Measurements from ENCODE around the gene ASB15. TPM values are rescaled to one million over a fixed set of nuclear protein-coding genes. Genes with fewer than 3 reads are reported as not detected.

Gene ASB15
- total and polyA plus RNA-seq, 2 donors (not counting 3 experiments of a cell fraction or from before 2014, with no cell fraction given): not detected

GRCh38 chr7:123649964-123650363 is 48.3 kb downstream of the ASB15 start:
- Histone ChIP-seq H3K36me3 (ENCODE audit: control insufficient read depth in 2 of 2, extremely low read depth in 1 of 2, insufficient read depth in 2 of 2, low read length in 2 of 2) (no peaks in the 10 kb centered on the region), H3K27ac (ENCODE audit: insufficient read depth, low read depth, low read length) (no peak overlapping the region), H3K9ac (replicated peaks; ENCODE audit: extremely low read depth, insufficient read depth, low read length) (no peak overlapping the region), H3K9me1 (replicated peaks; ENCODE audit: control insufficient read depth, extremely low read depth, insufficient read depth, low read length) (no peaks in the 10 kb centered on the region), H3K4me2 (ENCODE audit: insufficient read depth, low read length) (peak overlapping the region; percentile 44), H3K79me2 (ENCODE audit: control insufficient read depth, insufficient read depth, low read length) (no peaks in the 10 kb centered on the region), H3K27me3 (ENCODE audit: control insufficient read depth in 2 of 2, insufficient read depth in 2 of 2, low read length in 2 of 2) (no peaks in the 10 kb centered on the region), H3K4me1 (ENCODE audit: control insufficient read depth, extremely low read depth, insufficient read depth, low read length) (peaks cover 11% of the 10 kb centered on the region), H3K9me3 (replicated peaks; ENCODE audit: control insufficient read depth, insufficient read depth, low read length) (no peaks in the 10 kb centered on the region), H2AFZ (ENCODE audit: low read depth, low read length) (peak overlapping the region; percentile 52), H3K4me3 (replicated peaks in 1 of 3; ENCODE audit: insufficient read depth in 1 of 3, low read depth in 1 of 3, low read length in 3 of 3) (no peak overlapping the region), H4K20me1 (replicated peaks; ENCODE audit: control insufficient read depth, extremely low read depth, insufficient read depth, low read length) (no peaks in the 10 kb centered on the region)
- BruUV-seq (replicated peaks): no TSS peak
- FAIRE-seq (peak; percentile 55), DNase-seq (ENCODE audit: low read depth, low spot score) (peak; percentile 46)
- intact Hi-C loops (cut with micrococcal nuclease) (no loop called here), dilution Hi-C loops (cut with MboI; ENCODE audit: extremely low pct_ligation_motif_present, low sequenced_read_pairs) (no loop called here)
- ChIA-PET POLR2A (interaction anchor here (1.0 kb wide), 1 partner anchor 99 kb away, joined by 3 read pairs; the partner anchor contains the start of gene WASL), CTCF (interaction anchor here (0.8 to 4.8 kb wide), 5 partner anchors 14 to 51 kb away, joined by 4 to 21 read pairs (median 5); no protein-coding TSS in a partner anchor)
- peak; percentile 41 for TF ChIP-seq JUN (IDR thresholded peaks at IDR 0.05; ENCODE audit: borderline replicate concordance, insufficient read depth, insufficient read length, low read depth)
- TF ChIP-seq FOS (IDR thresholded peaks at IDR 0.05; ENCODE audit: borderline replicate concordance, insufficient read depth, low read length): peak; percentile 66
- no peak for TF ChIP-seq EZH2 (IDR thresholded peaks at IDR 0.05; ENCODE audit: borderline replicate concordance, low read depth, low read length, severe bottlenecking)
- no peak for TF ChIP-seq GATA2 (IDR thresholded peaks at IDR 0.05; ENCODE audit: insufficient read depth, insufficient read length, low read depth, low read length)

GRCh38 chr7:123650595-123650994 is 49.0 kb downstream of the ASB15 start:
- no peaks in the 10 kb centered on the region for H3K9me3 ChIP-seq (replicated peaks; ENCODE audit: control insufficient read depth, insufficient read depth, low read length)
- FAIRE-seq: peak; percentile 52
- no peaks in the 10 kb centered on the region for H3K27me3 ChIP-seq (ENCODE audit: control insufficient read depth in 2 of 2, insufficient read depth in 2 of 2, low read length in 2 of 2)
- ChIA-PET CTCF (interaction anchor here (0.8 to 4.8 kb wide), 5 partner anchors 15 to 51 kb away, joined by 4 to 21 read pairs (median 5); no protein-coding TSS in a partner anchor), POLR2A (interaction anchor here (1.0 kb wide), 1 partner anchor 99 kb away, joined by 3 read pairs; the partner anchor contains the start of gene WASL)
- H3K4me1 ChIP-seq (ENCODE audit: control insufficient read depth, extremely low read depth, insufficient read depth, low read length): peaks cover 11% of the 10 kb centered on the region
- dilution Hi-C loops (cut with MboI; ENCODE audit: extremely low pct_ligation_motif_present, low sequenced_read_pairs): no loop called here
- intact Hi-C loops (cut with micrococcal nuclease): no loop called here
- H3K36me3 ChIP-seq (ENCODE audit: control insufficient read depth in 2 of 2, extremely low read depth in 1 of 2, insufficient read depth in 2 of 2, low read length in 2 of 2): no peaks in the 10 kb centered on the region
- no TSS peak for BruUV-seq (replicated peaks)
- no peak overlapping the region for H3K27ac ChIP-seq (ENCODE audit: insufficient read depth, low read depth, low read length)
- H3K4me2 ChIP-seq (ENCODE audit: insufficient read depth, low read length): no peak overlapping the region
- TF ChIP-seq MAX (IDR thresholded peaks at IDR 0.05; ENCODE audit: insufficient read depth, insufficient read length) (no peak), JUN (IDR thresholded peaks at IDR 0.05; ENCODE audit: borderline replicate concordance, insufficient read depth, insufficient read length, low read depth) (no peak)
- no peaks in the 10 kb centered on the region for H3K79me2 ChIP-seq (ENCODE audit: control insufficient read depth, insufficient read depth, low read length)
- H3K4me3 ChIP-seq (replicated peaks in 1 of 3; ENCODE audit: insufficient read depth in 1 of 3, low read depth in 1 of 3, low read length in 3 of 3): no peak overlapping the region
- no peak for DNase-seq (ENCODE audit: low read depth, low spot score)
- no peak overlapping the region for H3K9ac ChIP-seq (replicated peaks; ENCODE audit: extremely low read depth, insufficient read depth, low read length)
- peak overlapping the region; percentile 52 for H2AFZ ChIP-seq (ENCODE audit: low read depth, low read length)
- no peaks in the 10 kb centered on the region for H4K20me1 ChIP-seq (replicated peaks; ENCODE audit: control insufficient read depth, extremely low read depth, insufficient read depth, low read length)
- H3K9me1 ChIP-seq (replicated peaks; ENCODE audit: control insufficient read depth, extremely low read depth, insufficient read depth, low read length): no peaks in the 10 kb centered on the region

Data from endothelial cell of umbilical vein (primary cell).